A549 (cell line): ENCODE results near the gene TTC24. TPM values are rescaled to one million over a fixed set of nuclear protein-coding genes. Genes with fewer than 3 reads are reported as not detected.

ENCODE experiments used
- ATAC-seq, 2 experiments: fragments of 200-7000 bp in 1 of 2; fragments of >200 bp in 1 of 2; cut with Nextera tagmentation in 1 of 2; cut with Tn5 transposase in 1 of 2; 3 replicates each; pipeline versions ENCODE4 v1.8.0 to v1.9.1; 2018 to 2020; ENCODE audit warnings: mild to moderate bottlenecking in 1 of 2, moderate library complexity in 1 of 2
- CTCF ChIA-PET: fragments of 300-600 bp; sonication (Branson Sonifier 250); formaldehyde crosslinking; extraction: SDS; loops from one replicate; lab custom pipeline; 2021; ENCODE audit warnings: antibody characterized with exemption, inconsistent platforms; lab: Yijun Ruan, JAX
- POLR2A ChIA-PET: fragments of 350-600 bp; formaldehyde crosslinking; extraction: SDS; loops from one replicate; lab custom pipeline; 2021; ENCODE audit warnings: antibody characterized with exemption, inconsistent platforms; lab: Yijun Ruan, JAX
- DNase-seq, 2 experiments: peaks; one replicate each; pipeline versions ENCODE4 v3.0.0 to v3.0.0-alpha.2; 2011 to 2016; ENCODE audit warnings: low read depth in 1 of 2, low spot score in 1 of 2
- FAIRE-seq: peaks from 2 replicates; lab custom pipeline; 2011; peaks lifted over from hg19 to GRCh38; lab: Jason Lieb, UNC
- H3K27ac ChIP-seq, 2 experiments: fragments of >200 bp; sonication (Bioruptor Twin); formaldehyde crosslinking; 3 replicates each; pipeline ENCODE4 v1.5.1; 2016 to 2017
- H3K4me1 ChIP-seq: fragments of >200 bp; sonication (Bioruptor Twin); formaldehyde crosslinking; 3 replicates; pipeline ENCODE4 v1.6.1; 2016
- H3K4me2 ChIP-seq: fragments of >200 bp; sonication (Bioruptor Twin); formaldehyde crosslinking; 3 replicates; pipeline ENCODE4 v1.6.1; 2016
- H3K4me3 ChIP-seq: fragments of >200 bp; sonication (Bioruptor Twin); formaldehyde crosslinking; 3 replicates; pipeline ENCODE4 v1.5.1; 2016
- H3K9me3 ChIP-seq: fragments of >200 bp; sonication (Bioruptor Twin); formaldehyde crosslinking; 3 replicates; pipeline ENCODE4 v1.6.1; 2016
- ATOH8 ChIP-seq: fragments of 250-450 bp; sonication (Bioruptor Pico); IDR thresholded peaks from 2 replicates; pipeline ENCODE4 v1.5.0; 2020; ENCODE audit warnings: low read depth, mild to moderate bottlenecking, moderate library complexity
- BCL3 ChIP-seq: fragments of >200 bp; sonication (Bioruptor Twin); formaldehyde crosslinking; IDR thresholded peaks from 3 replicates; pipeline ENCODE4 v1.6.1; 2016
- CEBPB ChIP-seq, 2 experiments: fragments of >200 bp in 1 of 2; sonication (Bioruptor Twin) in 1 of 2; formaldehyde crosslinking in 1 of 2; IDR thresholded peaks; 2 replicates each; pipeline ENCODE4 v1.6.1; 2012 to 2016
- CTCF ChIP-seq: fragments of >200 bp; sonication (Bioruptor Twin); formaldehyde crosslinking; IDR thresholded peaks from 3 replicates; pipeline ENCODE4 v1.5.1; 2016
- EHF ChIP-seq: fragments of 250-450 bp; sonication (Bioruptor Pico); IDR thresholded peaks from 2 replicates; pipeline ENCODE4 v1.5.0; 2020; ENCODE audit warnings: mild to moderate bottlenecking
- EHMT2 ChIP-seq: fragments of 200-600 bp; sonication (generic); IDR thresholded peaks from 2 replicates; pipeline ENCODE4 v1.6.1; 2016; ENCODE audit warnings: antibody characterized with exemption, low read depth, mild to moderate bottlenecking, moderate library complexity
- EP300 ChIP-seq, 2 experiments: fragments of >200 bp; sonication (Bioruptor Twin); formaldehyde crosslinking; IDR thresholded peaks; 2 replicates in 1 of 2; 3 replicates in 1 of 2; pipeline ENCODE4 v1.6.1; 2016 to 2017
- FOSB ChIP-seq: fragments of 250-450 bp; sonication (Bioruptor Pico); IDR thresholded peaks from 2 replicates; pipeline ENCODE4 v1.5.0; 2020; ENCODE audit warnings: mild to moderate bottlenecking, moderate library complexity
- FOSL2 ChIP-seq, 2 experiments: fragments of 450-650 bp in 1 of 2; fragments of >200 bp in 1 of 2; sonication (Bioruptor Twin) in 1 of 2; formaldehyde crosslinking; IDR thresholded peaks; 2 replicates each; pipeline versions ENCODE4 v1.5.0 to v1.6.1; 2016 to 2020; ENCODE audit warnings: mild to moderate bottlenecking in 1 of 2, moderate library complexity in 1 of 2
- HDAC2 ChIP-seq: fragments of 200-600 bp; sonication (generic); IDR thresholded peaks from 2 replicates; pipeline ENCODE4 v1.6.1; 2016
- HEYL ChIP-seq: fragments of 250-450 bp; sonication (Bioruptor Pico); IDR thresholded peaks from 2 replicates; pipeline ENCODE4 v1.8.0; 2021; ENCODE audit warnings: mild to moderate bottlenecking, moderate library complexity
- HOXA7 ChIP-seq: fragments of 250-450 bp; sonication (Bioruptor Pico); IDR thresholded peaks from 2 replicates; pipeline ENCODE4 v1.5.0; 2020; ENCODE audit warnings: mild to moderate bottlenecking, moderate library complexity
- HOXB5 ChIP-seq: fragments of 250-450 bp; sonication (Bioruptor Pico); IDR thresholded peaks from 2 replicates; pipeline ENCODE4 v1.5.0; 2020; ENCODE audit warnings: mild to moderate bottlenecking, moderate library complexity
- JUNB ChIP-seq: fragments of >200 bp; sonication (Bioruptor Twin); formaldehyde crosslinking; IDR thresholded peaks from 2 replicates; pipeline ENCODE4 v1.6.1; 2016
- NPAS2 ChIP-seq: fragments of 250-450 bp; sonication (Bioruptor Pico); IDR thresholded peaks from 2 replicates; pipeline ENCODE4 v1.8.0; 2022; ENCODE audit warnings: mild to moderate bottlenecking, moderate library complexity, borderline replicate concordance
- PHF8 ChIP-seq: fragments of 200-600 bp; sonication (generic); IDR thresholded peaks from 2 replicates; pipeline ENCODE4 v1.6.1; 2016; ENCODE audit warnings: low read depth, mild to moderate bottlenecking, antibody characterized with exemption, moderate library complexity, borderline replicate concordance
- POLR2AphosphoS2 ChIP-seq: conservative IDR thresholded peaks from 2 replicates; pipeline ENCODE4 v1.6.1; 2012; ENCODE audit warnings: low read length, improper control_type of control experiment, inconsistent platforms
- RAD21 ChIP-seq, 2 experiments: fragments of >200 bp in 1 of 2; sonication (Bioruptor Twin) in 1 of 2; formaldehyde crosslinking in 1 of 2; IDR thresholded peaks in 1 of 2; conservative IDR thresholded peaks in 1 of 2; 2 replicates in 1 of 2; 3 replicates in 1 of 2; pipeline ENCODE4 v1.6.1; 2012 to 2018; ENCODE audit warnings: inconsistent platforms in 1 of 2
- RARB ChIP-seq: fragments of 250-450 bp; sonication (Bioruptor Pico); IDR thresholded peaks from 2 replicates; pipeline ENCODE4 v1.8.0; 2021; ENCODE audit warnings: mild to moderate bottlenecking, moderate library complexity
- TFCP2L1 ChIP-seq: fragments of 250-450 bp; sonication (Bioruptor Pico); IDR thresholded peaks from 2 replicates; pipeline ENCODE4 v1.5.0; 2021; ENCODE audit warnings: mild to moderate bottlenecking
- TP53 ChIP-seq: fragments of 250-450 bp; sonication (Bioruptor Pico); IDR thresholded peaks from 2 replicates; pipeline ENCODE4 v1.5.0; 2021; ENCODE audit warnings: mild to moderate bottlenecking, moderate library complexity
- ZC3H11A ChIP-seq: fragments of 450-650 bp; IDR thresholded peaks from 2 replicates; pipeline ENCODE4 v1.6.1; 2014; ENCODE audit warnings: antibody characterized with exemption, mild to moderate bottlenecking
- WGBS: methylation state at CpG from one replicate; pipeline ENCODE4 v1.1.6; 2017; ENCODE audit errors: missing lambda C conversion rate; 5-methylcytosine and 5-hydroxymethylcytosine counted together
- polyA plus RNA-seq, 4 experiments: library from polyadenylated mRNA; depleted of rRNA in 3 of 4; stranded (reverse); fragments of >200 nt; fragmentation: RNase III in 1 of 4; extraction: RNeasy Plus Mini Kit Qiagen cat#74134 plus additional on column Dnase treatment in 1 of 4; gene quantifications; 2 replicates in 3 of 4; 3 replicates in 1 of 4; pipeline ENCODE4 v1.2.3, GENCODE V29; 2011 to 2017
- TF ChIP-seq, protein P1 (sequence below): fragments of 250-450 bp; sonication (Bioruptor Pico); IDR thresholded peaks from 2 replicates; pipeline ENCODE4 v1.5.0; 2021; ENCODE audit warnings: mild to moderate bottlenecking, moderate library complexity, borderline replicate concordance

The TTC24 gene
- polyA plus RNA-seq, 2 of the 4 experiments (the other 2 are of a cell fraction): not detected

GRCh38 chr1:156547434-156547833, 32.1 kb upstream of the TTC24 start:
- peaks cover 13% of the 10 kb centered on the region for H3K4me1 ChIP-seq
- FAIRE-seq: no peak
- H3K4me3 ChIP-seq: no peak overlapping the region
- 94% methylated on average over 4 of the region's 4 CpGs for WGBS
- TF ChIP-seq TFCP2L1 (CRISPR knock-in tag) (no peak), HOXB5 (no peak), HOXA7 (CRISPR knock-in tag) (no peak), PHF8 (no peak), CTCF (no peak), TP53 (CRISPR knock-in tag) (no peak), FOSB (CRISPR knock-in tag) (no peak), CEBPB (IDR thresholded peaks at IDR 0.05) (no peak), FOSL2 (IDR thresholded peaks at IDR 0.05) (no peak), FOSL2 (CRISPR knock-in tag; IDR thresholded peaks at IDR 0.05) (no peak), JUNB (no peak)
- no peaks in the 10 kb centered on the region for H3K9me3 ChIP-seq
- no peak overlapping the region for H3K27ac ChIP-seq
- no peak for DNase-seq
- no peak for ATAC-seq
- CTCF ChIA-PET: interaction anchor here (1.0 to 1.2 kb wide), 4 partner anchors 35 to 79 kb away, joined by 3 to 4 read pairs (median 3); no protein-coding TSS in a partner anchor
- no peak overlapping the region for H3K4me2 ChIP-seq
- POLR2A ChIA-PET: interaction anchor here (0.6 kb wide), 1 partner anchor 33 kb away, joined by 3 read pairs; no protein-coding TSS in a partner anchor

GRCh38 chr1:156547982-156548381, 31.5 kb upstream of the TTC24 start:
- TF ChIP-seq JUNB: no peak
- no peak for TF ChIP-seq RARB (CRISPR knock-in tag)
- no peak for TF ChIP-seq HDAC2
- no peak for TF ChIP-seq HEYL (CRISPR knock-in tag)
- no peak for TF ChIP-seq EHF (CRISPR knock-in tag)
- TF ChIP-seq FOSL2 (IDR thresholded peaks at IDR 0.05): no peak
- TF ChIP-seq FOSL2 (CRISPR knock-in tag; IDR thresholded peaks at IDR 0.05): no peak
- no peak for TF ChIP-seq NPAS2 (CRISPR knock-in tag)
- TF ChIP-seq, protein P1, sequence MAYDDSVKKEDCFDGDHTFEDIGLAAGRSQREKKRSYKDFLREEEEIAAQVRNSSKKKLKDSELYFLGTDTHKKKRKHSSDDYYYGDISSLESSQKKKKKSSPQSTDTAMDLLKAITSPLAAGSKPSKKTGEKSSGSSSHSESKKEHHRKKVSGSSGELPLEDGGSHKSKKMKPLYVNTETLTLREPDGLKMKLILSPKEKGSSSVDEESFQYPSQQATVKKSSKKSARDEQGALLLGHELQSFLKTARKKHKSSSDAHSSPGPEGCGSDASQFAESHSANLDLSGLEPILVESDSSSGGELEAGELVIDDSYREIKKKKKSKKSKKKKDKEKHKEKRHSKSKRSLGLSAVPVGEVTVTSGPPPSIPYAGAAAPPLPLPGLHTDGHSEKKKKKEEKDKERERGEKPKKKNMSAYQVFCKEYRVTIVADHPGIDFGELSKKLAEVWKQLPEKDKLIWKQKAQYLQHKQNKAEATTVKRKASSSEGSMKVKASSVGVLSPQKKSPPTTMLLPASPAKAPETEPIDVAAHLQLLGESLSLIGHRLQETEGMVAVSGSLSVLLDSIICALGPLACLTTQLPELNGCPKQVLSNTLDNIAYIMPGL (CRISPR knock-in tag): no peak
- no peak for TF ChIP-seq ZC3H11A
- no peak for TF ChIP-seq BCL3
- no peak for TF ChIP-seq RAD21 (conservative IDR thresholded peaks at IDR 0.05 in 1 of 2, IDR thresholded peaks at IDR 0.05 in 1 of 2)
- TF ChIP-seq POLR2AphosphoS2: no peak
- TF ChIP-seq EHMT2: no peak
- no peak for TF ChIP-seq EP300 (IDR thresholded peaks at IDR 0.05)
- no peak for TF ChIP-seq ATOH8 (CRISPR knock-in tag)
- TF ChIP-seq PHF8: no peak
- H3K4me3 ChIP-seq: no peak overlapping the region
- ATAC-seq: no peak
- H3K4me1 ChIP-seq: peaks cover 18% of the 10 kb centered on the region
- 88% methylated on average over 9 of the region's 9 CpGs for WGBS
- no peak for DNase-seq
- H3K27ac ChIP-seq: no peak overlapping the region
- FAIRE-seq: no peak
- ChIA-PET CTCF (interaction anchor here (1.0 to 1.2 kb wide), 3 partner anchors 47 to 79 kb away, joined by 3 to 4 read pairs (median 3); no protein-coding TSS in a partner anchor), POLR2A (interaction anchor here (0.6 kb wide), 1 partner anchor 34 kb away, joined by 3 read pairs; no protein-coding TSS in a partner anchor)
- H3K4me2 ChIP-seq: no peak overlapping the region
- no peaks in the 10 kb centered on the region for H3K9me3 ChIP-seq
